GM12878 (cell line): ENCODE measurements around the gene LYZ. TPM values are rescaled to one million over a fixed set of nuclear protein-coding genes. Genes with fewer than 3 reads are reported as not detected.

Experiments used
- ATAC-seq: fragments of 200-7000 bp; cut with Tn5 transposase; 3 replicates; pipeline ENCODE4 v1.9.1; 2020; ENCODE audit warnings: mild to moderate bottlenecking, moderate library complexity
- BruUV-seq: library from RNA; stranded (reverse); fragments of 400-500 nt; replicated peaks from 2 replicates; lab custom pipeline; 2021; lab: Mats Ljungman, UMichigan
- CTCF ChIA-PET: fragments of 300-600 bp; sonication (Branson Sonifier 250); formaldehyde crosslinking; extraction: SDS; loops from one replicate; lab custom pipeline; 2021; ENCODE audit warnings: inconsistent platforms; lab: Yijun Ruan, JAX
- POLR2A ChIA-PET: fragments of 350-600 bp; formaldehyde crosslinking; extraction: SDS; loops from one replicate; lab custom pipeline; 2021; ENCODE audit warnings: inconsistent platforms; lab: Charles Lee
- RAD21 ChIA-PET: fragments of 300-600 bp; sonication (Branson Sonifier 250); formaldehyde crosslinking; loops from one replicate; lab custom pipeline; 2023; ENCODE audit warnings: antibody characterized with exemption; ENCODE audit not compliant: unreplicated experiment; lab: Charles Lee
- SMC1A ChIA-PET: fragments of 300-600 bp; sonication (Branson Sonifier 250); formaldehyde crosslinking; loops from one replicate; lab custom pipeline; 2023; ENCODE audit not compliant: unreplicated experiment, uncharacterized antibody; lab: Charles Lee
- DNase-seq: peaks from one replicate; pipeline ENCODE4 v3.0.0-alpha.2; 2011; ENCODE audit warnings: low read depth, low spot score
- FAIRE-seq: peaks from 3 replicates; lab custom pipeline; 2011; peaks lifted over from hg19 to GRCh38; lab: Jason Lieb, UNC
- H2AFZ ChIP-seq: 2 replicates; pipeline ENCODE4 v1.6.0; 2011; ENCODE audit warnings: low read depth, low read length, control low read depth; ENCODE audit not compliant: control insufficient read depth
- H3K27ac ChIP-seq: 2 replicates; pipeline ENCODE4 v1.5.1; 2011; ENCODE audit warnings: control low read depth; ENCODE audit not compliant: control insufficient read depth, insufficient read depth
- H3K27me3 ChIP-seq, 2 experiments: replicated peaks in 1 of 2; 2 replicates each; pipeline versions ENCODE4 v1.6.0 to v1.6.1; 2011; ENCODE audit warnings: low read length in 1 of 2; ENCODE audit not compliant: control insufficient read depth in 2 of 2, insufficient read depth in 2 of 2
- H3K36me3 ChIP-seq, 2 experiments: 2 replicates each; pipeline ENCODE4 v1.5.1; 2011; ENCODE audit warnings: low read length in 1 of 2; ENCODE audit not compliant: control insufficient read depth in 2 of 2, insufficient read depth in 2 of 2
- H3K4me1 ChIP-seq: 2 replicates; pipeline ENCODE4 v1.6.1; 2011; ENCODE audit warnings: mild to moderate bottlenecking, low read length, moderate library complexity, mixed read lengths; ENCODE audit not compliant: control insufficient read depth, insufficient read depth
- H3K4me2 ChIP-seq: 2 replicates; pipeline ENCODE4 v1.6.0; 2011; ENCODE audit warnings: control low read depth; ENCODE audit not compliant: control insufficient read depth, insufficient read depth
- H3K4me3 ChIP-seq: fragments of 200-600 bp; sonication (generic); 2 replicates; pipeline ENCODE4 v1.5.1; 2016
- H3K79me2 ChIP-seq: 2 replicates; pipeline ENCODE4 v1.6.0; 2011; ENCODE audit warnings: low read length; ENCODE audit not compliant: control insufficient read depth, insufficient read depth
- H3K9ac ChIP-seq: 2 replicates; pipeline ENCODE4 v1.8.0; 2011; ENCODE audit warnings: low read length, control low read depth, mixed read lengths; ENCODE audit not compliant: control insufficient read depth, insufficient read depth
- H3K9me3 ChIP-seq: replicated peaks from 3 replicates; pipeline ENCODE4 v1.5.1; 2011; ENCODE audit warnings: mild to moderate bottlenecking, low read length; ENCODE audit not compliant: control insufficient read depth, insufficient read depth
- H4K20me1 ChIP-seq: 2 replicates; pipeline ENCODE4 v1.6.0; 2011; ENCODE audit not compliant: control insufficient read depth, insufficient read depth
- CBFB ChIP-seq: IDR thresholded peaks from 2 replicates; pipeline ENCODE4 v1.6.1; 2016; ENCODE audit warnings: antibody characterized with exemption, low read depth
- CHD2 ChIP-seq: IDR thresholded peaks from 2 replicates; pipeline ENCODE4 v1.6.1; 2011; ENCODE audit warnings: low read depth, low read length, improper control_type of control experiment, borderline replicate concordance
- CREM ChIP-seq: IDR thresholded peaks from 2 replicates; pipeline ENCODE4 v1.6.1; 2014; ENCODE audit warnings: antibody characterized with exemption, low read depth
- NFYB ChIP-seq: IDR thresholded peaks from 2 replicates; pipeline ENCODE4 v1.6.1; 2011; ENCODE audit warnings: low read depth, mild to moderate bottlenecking, low read length, improper control_type of control experiment, moderate library complexity; ENCODE audit not compliant: insufficient read depth
- NRF1 ChIP-seq: conservative IDR thresholded peaks from 2 replicates; pipeline ENCODE4 v1.6.1; 2011; ENCODE audit warnings: mild to moderate bottlenecking, low read depth, low read length, improper control_type of control experiment
- PML ChIP-seq: IDR thresholded peaks from 2 replicates; pipeline ENCODE4 v1.6.1; 2012; ENCODE audit warnings: low read length, inconsistent platforms
- SREBF1 ChIP-seq: IDR thresholded peaks from 2 replicates; pipeline ENCODE4 v1.6.1; 2012; ENCODE audit warnings: mild to moderate bottlenecking, low read length
- SUPT20H ChIP-seq: IDR thresholded peaks from 2 replicates; pipeline ENCODE4 v1.6.1; 2011; ENCODE audit warnings: low read depth, mild to moderate bottlenecking, low read length, moderate library complexity, borderline replicate concordance; ENCODE audit not compliant: control insufficient read depth
- TCF12 ChIP-seq: IDR thresholded peaks from 2 replicates; pipeline ENCODE4 v1.6.1; 2011; ENCODE audit warnings: low read depth, mild to moderate bottlenecking, low read length
- ZBED1 ChIP-seq: IDR thresholded peaks from 2 replicates; pipeline ENCODE4 v1.6.1; 2016; ENCODE audit warnings: borderline replicate concordance
- ZNF217 ChIP-seq: fragments of 450-650 bp; IDR thresholded peaks from 2 replicates; pipeline ENCODE4 v1.6.1; 2017; ENCODE audit warnings: antibody characterized with exemption, mild to moderate bottlenecking
- ZNF384 ChIP-seq: IDR thresholded peaks from 2 replicates; pipeline ENCODE4 v1.6.1; 2012; ENCODE audit warnings: low read depth, mild to moderate bottlenecking, low read length, improper control_type of control experiment, borderline replicate concordance
- WGBS: methylation state at CpG from one replicate; pipeline ENCODE4 v1.1.6; 2016; ENCODE audit warnings: low lambda C conversion rate; ENCODE audit not compliant: insufficient replicate concordance, insufficient coverage; ENCODE audit errors: missing lambda C conversion rate; 5-methylcytosine and 5-hydroxymethylcytosine counted together
- in situ Hi-C: fragments of 300-500 bp; cut with MboI; formaldehyde crosslinking; loops from 9 replicates; pipeline ENCODE4 v1.14.3; 2018; ENCODE audit warnings: mixed read lengths
- intact Hi-C: fragments of 100-400 bp; cut with micrococcal nuclease; formaldehyde crosslinking; loops from one replicate; pipeline ENCODE4 v1.14.2; 2022; ENCODE audit not compliant: unreplicated experiment
- polyA plus RNA-seq, 11 experiments: library from polyadenylated mRNA; depleted of rRNA in 4 of 11; unstranded in 6 of 11; stranded (reverse) in 5 of 11; fragments of >200 nt; fragmentation: Nextera tagmentation in 4 of 11; fragmentation: Illumina TruSeq in 1 of 11; extraction: Ambion mirVana in 4 of 11; extraction: Trizol in 1 of 11; gene quantifications; 1 replicate in 1 of 11; 2 replicates in 10 of 11; pipeline versions ENCODE4 v1.2.1 to v1.2.3, GENCODE V29; 2011 to 2016; ENCODE audit warnings: inconsistent platforms in 2 of 11, missing spikeins in 2 of 11, low read depth in 1 of 11
- total RNA-seq, 4 experiments: library from RNA; depleted of rRNA in 3 of 4; stranded (reverse); fragments of >200 nt in 3 of 4; fragmentation: Illumina TruSeq in 1 of 4; extraction: Trizol in 1 of 4; gene quantifications; 2 replicates each; pipeline versions ENCODE4 v1.2.1 to v1.2.3, GENCODE V29; 2013 to 2021
- TF ChIP-seq, protein P1 (sequence below): fragments of 450-650 bp; IDR thresholded peaks from 2 replicates; pipeline ENCODE4 v1.6.1; 2017; ENCODE audit warnings: mild to moderate bottlenecking, moderate library complexity

Gene LYZ
- total and polyA plus RNA-seq, 10 of the 15 experiments (the other 5 are each of a cell fraction or from before 2014, with no cell fraction given) = 1.9 TPM; not detected in 9

DNA sequence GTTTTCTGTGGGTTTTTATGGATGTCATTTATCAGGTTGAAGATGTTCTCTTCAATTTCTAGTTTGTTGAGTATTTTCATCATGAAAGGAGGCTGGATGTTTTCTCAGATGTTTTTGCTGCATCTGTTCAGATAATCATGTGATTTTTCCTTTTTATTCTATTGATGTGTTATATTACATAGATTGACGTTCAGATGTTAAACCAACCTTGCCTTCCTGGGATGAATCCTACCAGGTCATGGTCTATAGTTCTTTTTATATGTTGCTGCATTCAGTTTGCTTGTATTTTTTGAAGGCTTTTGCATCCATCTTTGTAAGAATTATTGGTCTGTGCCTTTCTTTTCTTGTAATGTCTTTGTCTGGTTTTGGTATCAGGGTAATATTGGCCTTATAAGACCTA is 43.9 kb upstream of the LYZ start:
- H3K4me1 ChIP-seq = no peaks in the 10 kb centered on the region
- CTCF ChIA-PET = no interaction called here
- TF ChIP-seq NRF1 (no peak), CREM (no peak), CHD2 (no peak), SREBF1 (no peak), ZBED1 (no peak), PML (no peak), SUPT20H (no peak), CBFB (no peak), NFYB (no peak), ZNF384 (no peak), TCF12 (no peak), ZNF217 (no peak)
- TF ChIP-seq, protein P1, sequence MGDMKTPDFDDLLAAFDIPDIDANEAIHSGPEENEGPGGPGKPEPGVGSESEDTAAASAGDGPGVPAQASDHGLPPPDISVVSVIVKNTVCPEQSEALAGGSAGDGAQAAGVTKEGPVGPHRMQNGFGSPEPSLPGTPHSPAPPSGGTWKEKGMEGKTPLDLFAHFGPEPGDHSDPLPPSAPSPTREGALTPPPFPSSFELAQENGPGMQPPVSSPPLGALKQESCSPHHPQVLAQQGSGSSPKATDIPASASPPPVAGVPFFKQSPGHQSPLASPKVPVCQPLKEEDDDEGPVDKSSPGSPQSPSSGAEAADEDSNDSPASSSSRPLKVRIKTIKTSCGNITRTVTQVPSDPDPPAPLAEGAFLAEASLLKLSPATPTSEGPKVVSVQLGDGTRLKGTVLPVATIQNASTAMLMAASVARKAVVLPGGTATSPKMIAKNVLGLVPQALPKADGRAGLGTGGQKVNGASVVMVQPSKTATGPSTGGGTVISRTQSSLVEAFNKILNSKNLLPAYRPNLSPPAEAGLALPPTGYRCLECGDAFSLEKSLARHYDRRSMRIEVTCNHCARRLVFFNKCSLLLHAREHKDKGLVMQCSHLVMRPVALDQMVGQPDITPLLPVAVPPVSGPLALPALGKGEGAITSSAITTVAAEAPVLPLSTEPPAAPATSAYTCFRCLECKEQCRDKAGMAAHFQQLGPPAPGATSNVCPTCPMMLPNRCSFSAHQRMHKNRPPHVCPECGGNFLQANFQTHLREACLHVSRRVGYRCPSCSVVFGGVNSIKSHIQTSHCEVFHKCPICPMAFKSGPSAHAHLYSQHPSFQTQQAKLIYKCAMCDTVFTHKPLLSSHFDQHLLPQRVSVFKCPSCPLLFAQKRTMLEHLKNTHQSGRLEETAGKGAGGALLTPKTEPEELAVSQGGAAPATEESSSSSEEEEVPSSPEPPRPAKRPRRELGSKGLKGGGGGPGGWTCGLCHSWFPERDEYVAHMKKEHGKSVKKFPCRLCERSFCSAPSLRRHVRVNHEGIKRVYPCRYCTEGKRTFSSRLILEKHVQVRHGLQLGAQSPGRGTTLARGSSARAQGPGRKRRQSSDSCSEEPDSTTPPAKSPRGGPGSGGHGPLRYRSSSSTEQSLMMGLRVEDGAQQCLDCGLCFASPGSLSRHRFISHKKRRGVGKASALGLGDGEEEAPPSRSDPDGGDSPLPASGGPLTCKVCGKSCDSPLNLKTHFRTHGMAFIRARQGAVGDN = no peak
- no peak overlapping the region for H3K27ac ChIP-seq
- H3K27me3 ChIP-seq = no peaks in the 10 kb centered on the region
- SMC1A ChIA-PET = no interaction called here
- H3K36me3 ChIP-seq = no peaks in the 10 kb centered on the region
- no peak overlapping the region for H3K4me2 ChIP-seq
- POLR2A ChIA-PET = no interaction called here
- no peak for FAIRE-seq
- H3K4me3 ChIP-seq = no peak overlapping the region
- no peak for DNase-seq
- WGBS = 71% methylated on average over 1 of the region's 1 CpG
- no peak overlapping the region for H3K9ac ChIP-seq
- intact Hi-C loops (no loop called here), in situ Hi-C loops (no loop called here)
- RAD21 ChIA-PET = no interaction called here
- H2AFZ ChIP-seq = no peak overlapping the region
- H4K20me1 ChIP-seq = no peaks in the 10 kb centered on the region
- no TSS peak for BruUV-seq
- no peaks in the 10 kb centered on the region for H3K79me2 ChIP-seq
- no peaks in the 10 kb centered on the region for H3K9me3 ChIP-seq
- no peak for ATAC-seq
